ENCODE data around the gene SSH2.
"Not testable (repeated sequence)": the region's sequence is repeated elsewhere in the genome, so short reads cannot be mapped to it uniquely, and the experiment has no call there.

SSH2 gene

DNA sequence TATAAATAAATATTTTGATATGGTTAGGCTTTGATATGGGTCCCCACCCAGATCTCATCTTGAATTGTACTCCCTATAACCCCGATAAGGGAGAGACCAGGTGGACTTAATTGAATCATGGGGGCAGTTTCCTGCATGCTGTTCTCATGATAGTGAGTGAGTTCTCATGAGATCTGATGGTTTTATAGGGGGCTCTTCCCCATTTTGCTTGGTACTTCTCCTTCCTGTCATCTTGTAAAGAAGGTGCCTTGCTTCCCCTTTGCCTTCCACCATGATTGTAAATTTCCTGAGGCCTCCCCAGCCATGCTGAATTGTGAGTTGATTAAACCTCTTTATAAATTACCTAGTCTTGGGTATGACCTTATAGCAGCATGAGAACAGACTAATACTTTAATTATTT, 55.7 kb downstream of the SSH2 start:
- H3K4me3 ChIP-seq (ENCODE audit: low read depth, low read length); H3K36me3 ChIP-seq (ENCODE audit: insufficient read depth, low read length); H2AFZ ChIP-seq (ENCODE audit: low read length, unreplicated experiment); H3K4me1 ChIP-seq (ENCODE audit: control insufficient read depth, insufficient read depth, low read length, unreplicated experiment); H3K27ac ChIP-seq (ENCODE audit: low read depth, low read length); H3K27me3 ChIP-seq (ENCODE audit: insufficient read depth, low read length): not testable (repeated sequence)
- H3K79me2 ChIP-seq (ENCODE audit: control insufficient read depth, insufficient read depth, low read length, unreplicated experiment): peaks cover 16% of the 10 kb centered on the region

DNA sequence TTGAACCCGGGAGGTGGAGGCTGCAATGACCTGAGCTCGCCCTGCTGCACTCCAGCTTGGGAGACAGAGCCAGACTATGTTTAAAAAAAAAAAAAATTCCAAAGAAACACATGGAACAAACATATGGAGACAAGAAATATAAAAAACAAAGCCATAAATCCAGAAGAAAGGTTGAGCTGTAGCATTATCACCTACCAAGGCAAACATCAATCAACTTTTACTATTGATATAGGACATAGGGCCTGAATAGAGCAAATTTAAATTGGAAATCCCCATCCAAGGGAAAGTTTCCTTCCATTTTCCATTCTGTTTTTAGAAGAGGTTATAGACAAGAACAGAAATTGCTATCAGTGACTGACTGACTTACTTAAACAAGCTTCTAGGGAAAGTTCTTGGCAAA, 56.6 kb downstream of the SSH2 start:
- Histone ChIP-seq H3K36me3 (ENCODE audit: insufficient read depth, low read length) (no peaks in the 10 kb centered on the region), H3K79me2 (ENCODE audit: control insufficient read depth, insufficient read depth, low read length, unreplicated experiment) (peaks cover 18% of the 10 kb centered on the region)

DNA sequence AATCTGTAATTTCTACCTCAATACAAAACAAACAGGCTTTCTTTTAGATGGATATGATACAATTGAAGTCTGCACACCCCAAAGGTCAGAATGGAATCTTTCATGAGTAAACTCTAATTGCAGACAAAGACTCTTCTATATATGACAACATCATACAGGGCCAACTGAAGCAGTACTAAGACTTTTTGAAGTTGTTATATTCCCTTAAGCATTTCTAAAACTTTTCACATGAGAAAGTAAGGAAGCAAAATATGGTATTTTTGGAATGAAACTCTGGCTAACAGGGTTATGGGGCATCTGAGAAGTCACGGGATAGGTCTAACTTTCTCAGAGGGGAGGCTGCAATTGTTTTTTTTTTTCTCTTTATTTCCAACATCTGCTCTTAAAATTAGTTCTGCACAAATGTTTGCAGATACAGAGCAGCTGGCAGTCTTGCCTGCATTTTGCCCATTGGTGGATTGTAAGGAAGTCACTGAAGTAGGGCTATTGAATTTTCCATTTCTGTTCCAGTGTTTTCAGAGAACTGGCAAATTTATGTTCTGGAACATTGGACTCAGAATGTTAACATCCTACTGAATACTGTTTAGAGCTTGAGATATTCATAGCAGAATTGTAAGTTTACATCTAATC, 59.1 kb downstream of the SSH2 start:
- no peak overlapping the region for H2AFZ ChIP-seq (ENCODE audit: low read length, unreplicated experiment)
- H3K27ac ChIP-seq (ENCODE audit: low read depth, low read length): no peak overlapping the region
- no peak overlapping the region for H3K4me3 ChIP-seq (ENCODE audit: low read depth, low read length)
- peaks cover 22% of the 10 kb centered on the region for H3K79me2 ChIP-seq (ENCODE audit: control insufficient read depth, insufficient read depth, low read length, unreplicated experiment)
- H3K4me1 ChIP-seq (ENCODE audit: control insufficient read depth, insufficient read depth, low read length, unreplicated experiment): no peaks in the 10 kb centered on the region
- no peaks in the 10 kb centered on the region for H3K36me3 ChIP-seq (ENCODE audit: insufficient read depth, low read length)
- no peaks in the 10 kb centered on the region for H3K27me3 ChIP-seq (ENCODE audit: insufficient read depth, low read length)

More for the DNA sequence above, 56.6 kb downstream of the SSH2 start:
- H3K4me3 ChIP-seq (ENCODE audit: low read depth, low read length): no peak overlapping the region
- no peaks in the 10 kb centered on the region for H3K4me1 ChIP-seq (ENCODE audit: control insufficient read depth, insufficient read depth, low read length, unreplicated experiment)
- H3K27ac ChIP-seq (ENCODE audit: low read depth, low read length): no peak overlapping the region
- H2AFZ ChIP-seq (ENCODE audit: low read length, unreplicated experiment): no peak overlapping the region
- H3K27me3 ChIP-seq (ENCODE audit: insufficient read depth, low read length): no peaks in the 10 kb centered on the region

- no peak overlapping the region for H2AFZ ChIP-seq (ENCODE audit: low read length, unreplicated experiment)
- no peaks in the 10 kb centered on the region for H3K4me1 ChIP-seq (ENCODE audit: control insufficient read depth, insufficient read depth, low read length, unreplicated experiment)
- no peaks in the 10 kb centered on the region for H3K36me3 ChIP-seq (ENCODE audit: insufficient read depth, low read length)
- peaks cover 18% of the 10 kb centered on the region for H3K79me2 ChIP-seq (ENCODE audit: control insufficient read depth, insufficient read depth, low read length, unreplicated experiment)
- no peaks in the 10 kb centered on the region for H3K27me3 ChIP-seq (ENCODE audit: insufficient read depth, low read length)
- no peak overlapping the region for H3K4me3 ChIP-seq (ENCODE audit: low read depth, low read length)
- no peak overlapping the region for H3K27ac ChIP-seq (ENCODE audit: low read depth, low read length)
These were observed 62.3 kb downstream of the SSH2 start for GRCh38 chr17:29867643-29868181.

DNA sequence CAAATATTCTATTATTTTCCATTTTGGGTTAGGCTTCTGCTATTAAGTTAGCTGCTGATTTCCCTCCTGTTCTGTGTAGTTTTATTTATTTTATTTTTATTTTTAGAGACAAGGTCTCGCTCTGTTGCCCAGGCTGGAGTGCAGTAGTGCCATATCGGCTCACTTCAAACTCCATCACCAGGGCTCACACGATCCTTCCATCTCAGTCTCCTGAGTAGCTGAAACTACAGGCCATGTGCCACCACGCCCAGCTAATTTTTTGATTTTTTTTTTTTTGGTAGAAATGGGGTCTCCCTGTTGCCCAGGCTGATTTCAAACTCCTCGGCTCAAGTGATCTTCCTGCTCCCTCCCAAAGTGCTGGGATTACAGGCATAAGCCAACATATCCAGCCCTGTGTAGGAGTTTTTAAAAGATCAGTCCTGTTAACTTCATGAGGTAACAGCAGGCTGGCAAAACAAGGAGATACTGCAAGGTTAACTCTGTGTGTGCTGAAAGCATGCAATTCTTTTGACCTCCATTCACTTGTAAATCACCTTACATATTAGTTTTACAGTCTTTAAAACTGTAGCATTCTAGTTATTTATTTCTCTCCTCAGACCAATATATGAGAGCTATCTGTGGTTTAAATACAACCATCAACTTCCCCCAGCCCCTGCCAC, 63.2 kb downstream of the SSH2 start:
- Histone ChIP-seq H3K36me3 (ENCODE audit: insufficient read depth, low read length) (no peaks in the 10 kb centered on the region), H2AFZ (ENCODE audit: low read length, unreplicated experiment) (no peak overlapping the region), H3K27ac (ENCODE audit: low read depth, low read length) (no peak overlapping the region), H3K27me3 (ENCODE audit: insufficient read depth, low read length) (no peaks in the 10 kb centered on the region), H3K4me3 (ENCODE audit: low read depth, low read length) (no peak overlapping the region), H3K79me2 (ENCODE audit: control insufficient read depth, insufficient read depth, low read length, unreplicated experiment) (peaks cover 20% of the 10 kb centered on the region), H3K4me1 (ENCODE audit: control insufficient read depth, insufficient read depth, low read length, unreplicated experiment) (no peaks in the 10 kb centered on the region)

DNA sequence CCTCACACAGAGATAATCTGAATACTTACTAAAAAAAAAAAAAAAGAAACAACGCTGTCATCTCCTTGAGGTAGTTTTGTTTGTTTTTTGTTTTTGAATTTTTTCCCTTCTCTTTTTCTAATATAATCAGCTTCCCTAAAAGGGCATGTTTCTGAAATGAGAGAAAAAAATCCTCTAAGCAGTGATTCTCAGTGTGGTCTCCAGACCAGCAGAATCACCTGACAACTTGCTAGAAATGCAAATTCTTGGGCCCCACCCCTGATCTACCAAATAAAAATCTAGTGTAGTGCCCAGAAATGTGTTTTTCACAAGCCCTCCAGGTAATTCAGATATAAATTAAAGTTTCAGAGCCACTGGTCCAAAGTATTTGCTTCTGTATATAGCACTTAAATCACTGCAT, 65.4 kb downstream of the SSH2 start:
- Histone ChIP-seq H3K36me3 (ENCODE audit: insufficient read depth, low read length) (no peaks in the 10 kb centered on the region), H3K79me2 (ENCODE audit: control insufficient read depth, insufficient read depth, low read length, unreplicated experiment) (peaks cover 11% of the 10 kb centered on the region), H3K27me3 (ENCODE audit: insufficient read depth, low read length) (no peaks in the 10 kb centered on the region), H3K4me1 (ENCODE audit: control insufficient read depth, insufficient read depth, low read length, unreplicated experiment) (no peaks in the 10 kb centered on the region), H3K27ac (ENCODE audit: low read depth, low read length) (no peak overlapping the region), H3K4me3 (ENCODE audit: low read depth, low read length) (no peak overlapping the region), H2AFZ (ENCODE audit: low read length, unreplicated experiment) (no peak overlapping the region)

DNA sequence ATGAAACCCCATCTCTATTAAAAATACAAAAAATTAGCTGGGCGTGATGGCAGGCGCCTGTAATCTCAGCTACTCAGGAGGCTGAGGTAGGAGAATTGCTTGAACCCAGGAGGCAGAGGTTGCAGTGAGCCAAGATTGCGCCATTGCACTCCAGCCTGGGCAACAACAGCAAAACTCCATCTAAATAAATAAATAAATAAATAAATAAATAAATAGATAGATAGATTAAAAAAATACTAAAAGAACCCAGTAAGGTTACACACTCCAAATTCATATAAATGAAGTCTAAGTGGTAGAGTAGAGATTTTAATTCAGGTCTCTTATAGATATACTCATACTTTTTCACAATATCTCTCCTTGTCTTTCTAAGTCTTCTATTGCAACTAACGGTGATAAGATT, 65.9 kb downstream of the SSH2 start:
- peaks cover 10% of the 10 kb centered on the region for H3K79me2 ChIP-seq (ENCODE audit: control insufficient read depth, insufficient read depth, low read length, unreplicated experiment)
- not testable (repeated sequence) for H3K36me3 ChIP-seq (ENCODE audit: insufficient read depth, low read length); H3K4me1 ChIP-seq (ENCODE audit: control insufficient read depth, insufficient read depth, low read length, unreplicated experiment)

GRCh38 chr17:29862951-29863350, 67.1 kb downstream of the SSH2 start:
- peaks cover 10% of the 10 kb centered on the region for H3K79me2 ChIP-seq (ENCODE audit: control insufficient read depth, insufficient read depth, low read length, unreplicated experiment)

More for the DNA sequence above, 65.9 kb downstream of the SSH2 start:
- H3K4me3 ChIP-seq (ENCODE audit: low read depth, low read length); H3K27ac ChIP-seq (ENCODE audit: low read depth, low read length); H2AFZ ChIP-seq (ENCODE audit: low read length, unreplicated experiment); H3K27me3 ChIP-seq (ENCODE audit: insufficient read depth, low read length): not testable (repeated sequence)

DNA sequence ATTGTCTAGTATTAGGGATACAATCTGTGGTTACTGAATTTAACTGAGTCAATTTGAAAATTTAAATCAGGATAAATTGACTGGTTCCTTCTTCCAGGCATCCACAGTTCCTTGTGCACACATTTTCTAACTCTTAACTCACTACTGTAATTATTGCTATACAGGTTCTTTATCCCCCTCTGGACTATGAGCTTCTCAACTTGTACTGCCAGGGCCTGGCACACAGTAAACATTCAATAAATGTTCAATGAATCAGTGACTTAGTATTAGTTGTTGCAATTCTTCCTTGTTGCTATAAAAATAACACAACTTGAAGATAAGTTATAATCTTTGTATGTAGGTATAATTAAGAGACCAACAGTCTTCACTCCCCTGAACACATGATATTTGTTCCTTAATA, 67.9 kb downstream of the SSH2 start:
- H3K36me3 ChIP-seq (ENCODE audit: insufficient read depth, low read length): no peaks in the 10 kb centered on the region
- no peaks in the 10 kb centered on the region for H3K27me3 ChIP-seq (ENCODE audit: insufficient read depth, low read length)
- H3K79me2 ChIP-seq (ENCODE audit: control insufficient read depth, insufficient read depth, low read length, unreplicated experiment): peaks cover 15% of the 10 kb centered on the region
- H2AFZ ChIP-seq (ENCODE audit: low read length, unreplicated experiment): no peak overlapping the region
- no peak overlapping the region for H3K4me3 ChIP-seq (ENCODE audit: low read depth, low read length)
- H3K4me1 ChIP-seq (ENCODE audit: control insufficient read depth, insufficient read depth, low read length, unreplicated experiment): no peaks in the 10 kb centered on the region
- H3K27ac ChIP-seq (ENCODE audit: low read depth, low read length): no peak overlapping the region

More at GRCh38 chr17:29862951-29863350, 67.1 kb downstream of the SSH2 start:
- no peaks in the 10 kb centered on the region for H3K4me1 ChIP-seq (ENCODE audit: control insufficient read depth, insufficient read depth, low read length, unreplicated experiment)
- no peaks in the 10 kb centered on the region for H3K36me3 ChIP-seq (ENCODE audit: insufficient read depth, low read length)
- H3K27ac ChIP-seq (ENCODE audit: low read depth, low read length): no peak overlapping the region
- no peak overlapping the region for H3K4me3 ChIP-seq (ENCODE audit: low read depth, low read length)
- no peaks in the 10 kb centered on the region for H3K27me3 ChIP-seq (ENCODE audit: insufficient read depth, low read length)
- H2AFZ ChIP-seq (ENCODE audit: low read length, unreplicated experiment): no peak overlapping the region

DNA sequence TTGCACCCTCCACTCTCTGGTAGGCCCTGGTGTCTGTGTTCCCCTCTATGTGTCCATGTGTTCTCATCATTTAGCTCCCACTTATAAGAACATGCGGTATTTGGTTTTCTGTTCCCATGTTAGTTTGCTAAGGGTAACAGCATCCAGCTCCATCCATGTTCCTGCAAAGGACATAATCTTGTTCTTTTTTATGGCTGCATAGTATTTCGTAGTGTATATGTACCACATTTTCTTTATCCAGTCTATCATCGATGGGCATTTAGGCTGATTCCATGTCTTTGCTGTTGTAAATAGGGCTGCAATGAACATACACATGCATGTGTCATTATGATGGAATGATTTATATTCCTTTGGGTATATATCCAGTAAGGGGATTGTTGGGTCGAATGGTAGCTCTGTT, 70.6 kb downstream of the SSH2 start:
- peaks cover 11% of the 10 kb centered on the region for H3K4me1 ChIP-seq (ENCODE audit: control insufficient read depth, insufficient read depth, low read length, unreplicated experiment)
- H3K27ac ChIP-seq (ENCODE audit: low read depth, low read length); H2AFZ ChIP-seq (ENCODE audit: low read length, unreplicated experiment); H3K4me3 ChIP-seq (ENCODE audit: low read depth, low read length); H3K36me3 ChIP-seq (ENCODE audit: insufficient read depth, low read length); H3K27me3 ChIP-seq (ENCODE audit: insufficient read depth, low read length): not testable (repeated sequence)
- H3K79me2 ChIP-seq (ENCODE audit: control insufficient read depth, insufficient read depth, low read length, unreplicated experiment): peaks cover 12% of the 10 kb centered on the region

- Histone ChIP-seq H3K79me2 (ENCODE audit: control insufficient read depth, insufficient read depth, low read length, unreplicated experiment) (peaks cover 12% of the 10 kb centered on the region), H3K27me3 (ENCODE audit: insufficient read depth, low read length) (no peaks in the 10 kb centered on the region), H3K27ac (ENCODE audit: low read depth, low read length) (no peak overlapping the region), H3K4me3 (ENCODE audit: low read depth, low read length) (no peak overlapping the region), H3K4me1 (ENCODE audit: control insufficient read depth, insufficient read depth, low read length, unreplicated experiment) (peaks cover 20% of the 10 kb centered on the region), H2AFZ (ENCODE audit: low read length, unreplicated experiment) (no peak overlapping the region), H3K36me3 (ENCODE audit: insufficient read depth, low read length) (no peaks in the 10 kb centered on the region)
These were observed 72.2 kb downstream of the SSH2 start for GRCh38 chr17:29857823-29858222.

All from ACC112 (cell line).